NCI-H2107 treated with DMSO at 0.1 percent for 48 hours (cell line): Measurements from ENCODE around the gene SAP25.
A peak's percentile ranks its signal among the peaks of the same experiment; 100 is the strongest.

Source experiments
- DNase-seq: peaks from one replicate; lab custom pipeline; 2025; ENCODE audit not compliant: unreplicated experiment; lab: John Stamatoyannopoulos, UW

Gene SAP25

GRCh38 chr7:100573691-100574361, at the start of gene SAP25:
Gene SAP25 (minus strand): TSS chr7:100573900. CDS start chr7:100573742, 158 bp downstream.
- DNase-seq = no peak

- DNase-seq = no peak
Observed at GRCh38 chr7:100621554-100621953, 47.9 kb upstream of the SAP25 start.

GRCh38 chr7:100620804-100621203, 47.1 kb upstream of the SAP25 start:
- DNase-seq = no peak

GRCh38 chr7:100620239-100620638, 46.5 kb upstream of the SAP25 start:
- no peak for DNase-seq

GRCh38 chr7:100614308-100614861, 40.7 kb upstream of the SAP25 start:
- DNase-seq = no peak

- no peak for DNase-seq
Observed at GRCh38 chr7:100613412-100614175, 39.9 kb upstream of the SAP25 start.

GRCh38 chr7:100612730-100613390, 39.2 kb upstream of the SAP25 start:
- DNase-seq = no peak

GRCh38 chr7:100611983-100612729, 38.5 kb upstream of the SAP25 start, which contains the start of gene MOSPD3:
Gene MOSPD3 (plus strand): TSS chr7:100612540. CDS start chr7:100612792, 252 bp downstream.
- DNase-seq = peak; percentile 99

GRCh38 chr7:100609958-100610357, 36.3 kb upstream of the SAP25 start:
- no peak for DNase-seq

- no peak for DNase-seq
Observed at GRCh38 chr7:100607111-100607510, 33.4 kb upstream of the SAP25 start.

GRCh38 chr7:100606313-100606712, 32.6 kb upstream of the SAP25 start:
- no peak for DNase-seq

- no peak for DNase-seq
Observed at GRCh38 chr7:100604976-100605911, 31.5 kb upstream of the SAP25 start.

- DNase-seq = no peak
Observed at GRCh38 chr7:100604028-100604975, 30.6 kb upstream of the SAP25 start.

- DNase-seq = no peak
Observed at GRCh38 chr7:100603726-100604027, 30.0 kb upstream of the SAP25 start.

- no peak for DNase-seq
Observed at GRCh38 chr7:100602889-100603725, 29.4 kb upstream of the SAP25 start.

- no peak for DNase-seq
Observed at GRCh38 chr7:100600730-100601038, 27.0 kb upstream of the SAP25 start.

- no peak for DNase-seq
Observed at GRCh38 chr7:100599911-100600729, 26.4 kb upstream of the SAP25 start.
